Stimulated activated CD8-positive, alpha-beta memory T cell treated with anti-CD3 and anti-CD28 coated beads, Interleukin-12 subunit alpha, Interleukin-12 subunit beta, amount 100 ng/mL, for 1 hour (primary cell): ENCODE data around the gene FA2H.
"Not testable (repeated sequence)": the region's sequence is repeated elsewhere in the genome, so short reads cannot be mapped to it uniquely, and the experiment has no call there.

ENCODE experiments used
- DNase-seq: peaks from one replicate; pipeline ENCODE4 v3.0.0-alpha.2; 2020; ENCODE audit warnings: low read depth

FA2H gene

GRCh38 chr16:74770831-74771526, 3.6 kb downstream of the FA2H start:
- DNase-seq = no peak

- DNase-seq = no peak
Measured at GRCh38 chr16:74769586-74770190, 4.9 kb downstream of the FA2H start.

- no peak for DNase-seq
Measured at GRCh38 chr16:74768239-74768638, 6.4 kb downstream of the FA2H start.

- no peak for DNase-seq
Measured at GRCh38 chr16:74767749-74768148, 6.9 kb downstream of the FA2H start.

- DNase-seq = no peak
Measured at GRCh38 chr16:74766729-74767128, 7.9 kb downstream of the FA2H start.

- not testable (repeated sequence) for DNase-seq
Measured at GRCh38 chr16:74764184-74764583, 10.4 kb downstream of the FA2H start.

GRCh38 chr16:74761665-74762064, 13.0 kb downstream of the FA2H start:
- no peak for DNase-seq

- DNase-seq = no peak
Measured at GRCh38 chr16:74760007-74760767, 14.4 kb downstream of the FA2H start.

- no peak for DNase-seq
Measured at GRCh38 chr16:74759564-74759963, 15.1 kb downstream of the FA2H start.

GRCh38 chr16:74758801-74759200, 15.8 kb downstream of the FA2H start:
- DNase-seq = no peak

GRCh38 chr16:74757349-74757748, 17.3 kb downstream of the FA2H start:
- no peak for DNase-seq

- no peak for DNase-seq
Measured at GRCh38 chr16:74756203-74756602, 18.4 kb downstream of the FA2H start.

GRCh38 chr16:74753180-74753579, 21.4 kb downstream of the FA2H start:
- no peak for DNase-seq

GRCh38 chr16:74752756-74753155, 21.9 kb downstream of the FA2H start:
- no peak for DNase-seq

GRCh38 chr16:74752258-74752657, 22.4 kb downstream of the FA2H start:
- DNase-seq = no peak

- no peak for DNase-seq
Measured at GRCh38 chr16:74751658-74752057, 23.0 kb downstream of the FA2H start.

- DNase-seq = no peak
Measured at GRCh38 chr16:74749291-74750055, 25.1 kb downstream of the FA2H start.

GRCh38 chr16:74748616-74749026, 26.0 kb downstream of the FA2H start:
- no peak for DNase-seq

- DNase-seq = no peak
Measured at GRCh38 chr16:74747716-74748615, 26.7 kb downstream of the FA2H start.

- DNase-seq = no peak
Measured at GRCh38 chr16:74745926-74746325, 28.7 kb downstream of the FA2H start.

- no peak for DNase-seq
Measured at GRCh38 chr16:74745109-74745615, 29.5 kb downstream of the FA2H start.
